SK-N-MC (cell line): ENCODE results near the gene ADGRL3.
"Not testable (repeated sequence)": the region's sequence is repeated elsewhere in the genome, so short reads cannot be mapped to it uniquely, and the experiment has no call there.

Experiments used
- DNase-seq: peaks from one replicate; pipeline ENCODE4 v3.0.0-alpha.2; 2011; ENCODE audit warnings: low read depth, low spot score
- H3K27ac ChIP-seq: fragments of 200-600 bp; sonication (generic); 2 replicates; pipeline ENCODE4 v1.5.1; 2016; ENCODE audit warnings: mixed run types
- H3K36me3 ChIP-seq: fragments of 200-600 bp; sonication (generic); 2 replicates; pipeline ENCODE4 v1.6.1; 2017; ENCODE audit warnings: antibody characterized with exemption, low read length, mixed read lengths; ENCODE audit not compliant: insufficient read depth
- H3K4me3 ChIP-seq: fragments of 200-600 bp; sonication (generic); 2 replicates; pipeline ENCODE4 v1.5.1; 2016
- H3K9ac ChIP-seq: fragments of 200-600 bp; sonication (generic); 2 replicates; pipeline ENCODE4 v1.8.0; 2017; ENCODE audit warnings: mixed run types, mixed read lengths; ENCODE audit not compliant: insufficient read length
- H3K9me3 ChIP-seq: fragments of 200-600 bp; sonication (generic); 2 replicates; pipeline ENCODE4 v1.6.1; 2017; ENCODE audit warnings: low read depth, mild to moderate bottlenecking, antibody characterized with exemption, low read length, moderate library complexity, mixed read lengths
- EZH2 ChIP-seq: fragments of 200-600 bp; sonication (generic); IDR thresholded peaks from one replicate; pipeline ENCODE4 v1.6.1; 2017; ENCODE audit warnings: antibody characterized with exemption
- FOXP2 ChIP-seq: optimal IDR thresholded peaks from 2 replicates; pipeline ENCODE3; 2011; ENCODE audit warnings: mild to moderate bottlenecking, moderate library complexity; ENCODE audit not compliant: insufficient read depth; ENCODE audit errors: extremely low read length, control extremely low read depth
- POLR2AphosphoS5 ChIP-seq: IDR thresholded peaks from 2 replicates; pipeline ENCODE4 v1.6.1; 2012; ENCODE audit warnings: mild to moderate bottlenecking, low read depth, low read length, borderline replicate concordance

ADGRL3 gene

GRCh38 chr4:61851126-61851525 is 651.0 kb downstream of the ADGRL3 start:
- no peaks in the 10 kb centered on the region for H3K36me3 ChIP-seq
- H3K9me3 ChIP-seq = no peaks in the 10 kb centered on the region

GRCh38 chr4:61852105-61852504 is 652.0 kb downstream of the ADGRL3 start:
- H3K36me3 ChIP-seq, H3K27ac ChIP-seq, H3K9me3 ChIP-seq, H3K4me3 ChIP-seq, H3K9ac ChIP-seq, DNase-seq: not testable (repeated sequence)

More at GRCh38 chr4:61851126-61851525, 651.0 kb downstream of the ADGRL3 start:
- DNase-seq = no peak
- H3K9ac ChIP-seq = no peak overlapping the region
- no peak overlapping the region for H3K27ac ChIP-seq
- H3K4me3 ChIP-seq = no peak overlapping the region
- TF ChIP-seq POLR2AphosphoS5 = no peak
- no peak for TF ChIP-seq EZH2
- no peak for TF ChIP-seq FOXP2

DNA sequence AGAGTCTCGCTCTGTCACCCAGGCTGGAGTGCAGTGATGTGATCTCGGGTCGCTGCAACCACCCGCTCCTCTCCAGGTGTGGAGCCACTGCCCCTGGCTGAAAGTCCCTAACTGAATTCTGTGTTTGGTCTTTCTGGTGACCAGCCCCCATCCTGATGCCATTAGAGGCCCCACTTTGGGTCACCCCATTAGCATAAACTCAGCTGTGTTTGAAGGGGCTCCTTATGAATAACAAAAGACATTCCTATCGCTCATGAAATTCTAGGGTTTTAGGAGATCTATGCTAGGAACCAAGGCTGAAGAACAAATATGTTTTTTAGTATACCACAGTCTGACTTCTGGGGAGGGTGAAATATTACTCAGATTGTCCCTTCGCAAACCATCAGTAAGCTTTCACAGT is 652.9 kb downstream of the ADGRL3 start:
- Histone ChIP-seq H3K27ac (no peak overlapping the region), H3K9ac (no peak overlapping the region), H3K36me3 (no peaks in the 10 kb centered on the region), H3K9me3 (no peaks in the 10 kb centered on the region), H3K4me3 (no peak overlapping the region)
- no peak for TF ChIP-seq EZH2
- no peak for TF ChIP-seq FOXP2
- no peak for TF ChIP-seq POLR2AphosphoS5
- DNase-seq = no peak

DNA sequence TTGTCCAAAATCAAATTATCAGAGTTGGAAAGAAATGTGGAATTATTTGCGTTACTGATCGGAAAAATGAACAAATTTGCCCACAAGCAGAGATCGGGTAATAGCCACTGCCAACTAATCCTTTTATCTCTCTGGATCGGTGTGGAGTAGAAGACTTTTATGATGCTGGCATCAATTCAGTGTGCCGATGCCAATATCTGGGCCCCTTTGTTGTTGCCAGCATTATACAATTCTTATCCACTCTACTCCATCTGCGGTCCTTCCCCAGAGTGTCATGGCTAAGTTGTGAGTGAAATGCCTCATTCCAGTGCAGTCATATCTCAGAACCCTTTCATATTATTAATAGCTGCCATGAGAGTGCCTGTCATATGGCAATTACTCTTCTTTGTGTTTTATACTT is 660.2 kb downstream of the ADGRL3 start:
- TF ChIP-seq EZH2 (no peak), POLR2AphosphoS5 (no peak), FOXP2 (no peak)
- H3K27ac ChIP-seq = no peak overlapping the region
- H3K4me3 ChIP-seq = no peak overlapping the region
- H3K9ac ChIP-seq = no peak overlapping the region
- H3K9me3 ChIP-seq = no peaks in the 10 kb centered on the region
- H3K36me3 ChIP-seq = no peaks in the 10 kb centered on the region
- DNase-seq = no peak

- TF ChIP-seq POLR2AphosphoS5 = no peak
- no peak for TF ChIP-seq FOXP2
- no peak for TF ChIP-seq EZH2
- DNase-seq = no peak
- Histone ChIP-seq H3K27ac (no peak overlapping the region), H3K4me3 (no peak overlapping the region), H3K9ac (no peak overlapping the region), H3K9me3 (no peaks in the 10 kb centered on the region), H3K36me3 (no peaks in the 10 kb centered on the region)
Observed at GRCh38 chr4:61864286-61864685, 664.2 kb downstream of the ADGRL3 start.

- no peak for TF ChIP-seq EZH2
- no peak for TF ChIP-seq POLR2AphosphoS5
- no peak for TF ChIP-seq FOXP2
- no peak for DNase-seq
Observed at GRCh38 chr4:61866378-61867030, 666.4 kb downstream of the ADGRL3 start.

GRCh38 chr4:61872983-61873382 is 672.9 kb downstream of the ADGRL3 start:
- TF ChIP-seq FOXP2 = no peak
- TF ChIP-seq POLR2AphosphoS5 = no peak
- no peak for TF ChIP-seq EZH2
- Histone ChIP-seq H3K36me3 (no peaks in the 10 kb centered on the region), H3K9ac (no peak overlapping the region), H3K9me3 (no peaks in the 10 kb centered on the region), H3K27ac (no peak overlapping the region), H3K4me3 (no peak overlapping the region)
- no peak for DNase-seq

More at GRCh38 chr4:61866378-61867030, 666.4 kb downstream of the ADGRL3 start:
- H3K9ac ChIP-seq = no peak overlapping the region
- H3K9me3 ChIP-seq = no peaks in the 10 kb centered on the region
- no peak overlapping the region for H3K4me3 ChIP-seq
- no peak overlapping the region for H3K27ac ChIP-seq
- H3K36me3 ChIP-seq = no peaks in the 10 kb centered on the region

DNA sequence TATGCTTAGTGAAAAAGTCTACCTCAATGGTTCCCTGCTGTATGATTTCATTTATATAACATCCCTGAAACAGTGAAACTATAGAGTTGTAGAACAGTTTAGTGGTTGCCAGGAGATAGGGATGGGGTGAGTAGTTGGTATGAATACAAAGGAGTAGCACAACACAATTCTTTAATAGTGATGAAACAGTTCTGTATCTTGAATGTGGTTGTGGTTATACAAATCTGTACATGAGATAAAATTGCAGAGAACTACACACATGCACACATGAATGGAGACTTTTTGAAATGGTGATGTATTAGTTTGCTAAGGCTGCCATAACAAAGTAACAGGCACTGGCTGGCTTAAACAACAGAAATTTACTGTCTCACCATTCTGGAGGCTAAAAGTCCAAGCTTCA is 677.1 kb downstream of the ADGRL3 start:
- TF ChIP-seq POLR2AphosphoS5 = no peak
- TF ChIP-seq EZH2 = no peak
- no peak for TF ChIP-seq FOXP2
- Histone ChIP-seq H3K4me3 (no peak overlapping the region), H3K9me3 (no peaks in the 10 kb centered on the region), H3K9ac (no peak overlapping the region), H3K27ac (no peak overlapping the region), H3K36me3 (no peaks in the 10 kb centered on the region)
- DNase-seq = no peak

GRCh38 chr4:61877893-61878292 is 677.8 kb downstream of the ADGRL3 start:
- H3K9ac ChIP-seq = no peak overlapping the region
- TF ChIP-seq POLR2AphosphoS5 (no peak), FOXP2 (no peak), EZH2 (no peak)
- no peak overlapping the region for H3K27ac ChIP-seq
- no peak for DNase-seq
- H3K9me3 ChIP-seq = no peaks in the 10 kb centered on the region
- no peak overlapping the region for H3K4me3 ChIP-seq
- H3K36me3 ChIP-seq = no peaks in the 10 kb centered on the region
